Suprapubic skin (tissue), 3 donors: ENCODE measurements around the gene BAAT.
"Not testable (repeated sequence)": the region's sequence is repeated elsewhere in the genome, so short reads cannot be mapped to it uniquely, and the experiment has no call there.

Experiments used
- CTCF ChIP-seq, 2 donors: fragments of 200-600 bp in 1 of 2; fragments of 450-650 bp in 1 of 2; sonication (generic) in 1 of 2; IDR thresholded peaks; one replicate each; pipeline ENCODE4 v1.5.1; 2016 to 2019; ENCODE audit warnings: antibody characterized with exemption in 2 of 2, mild to moderate bottlenecking in 1 of 2, moderate library complexity in 1 of 2
- POLR2AphosphoS5 ChIP-seq, 3 donors: sonication (generic); formaldehyde crosslinking; IDR thresholded peaks; one replicate each; pipeline ENCODE4 v1.6.1; 2017; ENCODE audit warnings: antibody characterized with exemption in 3 of 3

DNA sequence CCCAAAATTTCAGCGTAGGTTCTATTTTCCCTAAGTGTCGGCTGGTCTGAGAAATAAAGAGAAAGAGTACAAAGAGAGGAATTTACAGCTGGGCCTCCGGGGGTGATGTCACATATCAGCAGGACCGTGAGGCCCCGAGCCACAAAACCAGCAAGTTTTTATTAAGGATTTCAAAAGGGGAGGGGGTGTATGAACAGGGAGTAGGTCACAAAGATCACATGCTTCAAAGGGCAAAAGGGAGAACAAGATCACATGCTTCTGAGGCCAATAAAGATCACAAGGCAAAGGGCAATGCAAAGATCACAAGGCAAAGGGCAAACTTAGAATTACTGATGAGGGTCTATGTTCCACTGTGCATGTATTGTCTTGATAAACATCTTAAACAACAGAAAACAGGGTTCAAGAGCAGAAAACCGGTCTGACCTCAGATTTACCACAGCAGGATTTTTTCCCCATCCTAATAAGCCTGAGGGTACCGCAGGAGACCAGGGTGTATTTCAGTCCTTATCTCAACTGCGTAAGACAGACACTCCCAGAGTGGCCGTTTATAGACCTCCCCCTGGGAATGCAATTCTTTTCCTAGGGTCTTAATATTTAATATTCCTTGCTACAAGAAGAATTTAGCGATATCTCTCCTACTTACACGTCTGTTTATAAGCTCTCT is at the start of gene BAAT:
- not testable (repeated sequence) for TF ChIP-seq CTCF, POLR2AphosphoS5 (IDR thresholded peaks at IDR 0.05)
